Gastrocnemius medialis (tissue), 4 donors: ENCODE data around the gene STARD13.

ENCODE experiments used
- POLR2A ChIP-seq, 2 donors: fragments of 450-650 bp; IDR thresholded peaks; one replicate each; pipeline ENCODE4 v1.6.1; 2017; ENCODE audit warnings: antibody characterized with exemption in 2 of 2, mild to moderate bottlenecking in 2 of 2, moderate library complexity in 2 of 2
- TF ChIP-seq, protein P1 (sequence below), 5 experiments: fragments of 450-650 bp in 3 of 5; fragments of 200-600 bp in 2 of 5; sonication (generic) in 2 of 5; IDR thresholded peaks in 4 of 5; conservative IDR thresholded peaks in 1 of 5; 1 replicate in 4 of 5; 2 replicates in 1 of 5; pipeline ENCODE4 v1.5.1; 2016 to 2019; ENCODE audit warnings: antibody characterized with exemption in 5 of 5, mild to moderate bottlenecking in 3 of 5, moderate library complexity in 3 of 5

DNA sequence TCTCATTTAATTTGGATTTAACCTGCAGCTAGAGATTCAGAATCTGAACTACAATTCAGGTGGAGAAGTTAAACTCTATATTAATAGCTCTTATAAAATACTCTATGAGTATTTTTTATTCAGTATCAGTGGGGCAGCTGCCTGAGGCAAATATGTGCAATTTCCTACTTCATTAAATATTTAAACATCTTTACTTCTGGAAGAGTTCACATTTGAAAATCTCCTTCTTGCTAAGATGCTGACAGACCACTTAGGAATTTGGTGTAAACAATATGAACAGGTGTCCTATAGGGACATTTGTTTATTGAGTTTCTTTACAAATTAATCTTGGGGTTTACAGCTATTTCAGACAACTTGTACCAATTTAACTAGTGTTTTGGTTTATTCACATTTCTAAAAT, 20.4 kb downstream of the STARD13 start:
- TF ChIP-seq, protein P1, sequence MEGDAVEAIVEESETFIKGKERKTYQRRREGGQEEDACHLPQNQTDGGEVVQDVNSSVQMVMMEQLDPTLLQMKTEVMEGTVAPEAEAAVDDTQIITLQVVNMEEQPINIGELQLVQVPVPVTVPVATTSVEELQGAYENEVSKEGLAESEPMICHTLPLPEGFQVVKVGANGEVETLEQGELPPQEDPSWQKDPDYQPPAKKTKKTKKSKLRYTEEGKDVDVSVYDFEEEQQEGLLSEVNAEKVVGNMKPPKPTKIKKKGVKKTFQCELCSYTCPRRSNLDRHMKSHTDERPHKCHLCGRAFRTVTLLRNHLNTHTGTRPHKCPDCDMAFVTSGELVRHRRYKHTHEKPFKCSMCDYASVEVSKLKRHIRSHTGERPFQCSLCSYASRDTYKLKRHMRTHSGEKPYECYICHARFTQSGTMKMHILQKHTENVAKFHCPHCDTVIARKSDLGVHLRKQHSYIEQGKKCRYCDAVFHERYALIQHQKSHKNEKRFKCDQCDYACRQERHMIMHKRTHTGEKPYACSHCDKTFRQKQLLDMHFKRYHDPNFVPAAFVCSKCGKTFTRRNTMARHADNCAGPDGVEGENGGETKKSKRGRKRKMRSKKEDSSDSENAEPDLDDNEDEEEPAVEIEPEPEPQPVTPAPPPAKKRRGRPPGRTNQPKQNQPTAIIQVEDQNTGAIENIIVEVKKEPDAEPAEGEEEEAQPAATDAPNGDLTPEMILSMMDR (IDR thresholded peaks at IDR 0.05 in 4 of 5, conservative IDR thresholded peaks at IDR 0.05 in 1 of 5): no peak
- no peak for TF ChIP-seq POLR2A (IDR thresholded peaks at IDR 0.05)
